Measurements from ENCODE around the gene PAFAH1B1.

DNA sequence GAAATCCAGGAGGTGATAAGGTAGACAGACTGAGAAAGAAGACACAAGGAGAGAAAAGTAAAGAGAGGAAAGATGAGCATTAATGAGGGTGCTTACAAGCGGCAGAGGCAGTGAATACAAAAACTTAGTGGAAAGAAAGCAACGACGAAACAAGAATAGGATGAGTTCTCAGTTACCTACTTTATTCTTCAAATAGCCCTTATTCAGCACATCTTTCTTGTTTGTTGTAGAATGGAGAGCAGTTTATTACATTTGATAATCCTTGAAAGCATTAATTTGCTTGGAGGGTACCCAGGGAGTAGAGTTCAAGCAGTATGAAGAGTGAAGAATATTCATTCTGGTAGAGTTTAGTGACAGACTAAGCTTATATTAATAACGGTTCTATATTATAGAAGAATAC lies 22.4 kb downstream of the PAFAH1B1 start:
- no peak for TF ChIP-seq CTCF (conservative IDR thresholded peaks at IDR 0.05; ENCODE audit: low read depth, low read length)
- no peak for TF ChIP-seq EZH2 (IDR thresholded peaks at IDR 0.05; ENCODE audit: borderline replicate concordance, low read depth, low read length, poor library complexity, severe bottlenecking)

Measured in A673 (cell line).